Nephron progenitor cell (in vitro differentiated cells): Measurements from ENCODE around the gene IGFBP2.
"Not testable (repeated sequence)": the region's sequence is repeated elsewhere in the genome, so short reads cannot be mapped to it uniquely, and the experiment has no call there.

Source experiments
- DNase-seq: peaks from one replicate; pipeline ENCODE4 v3.0.0; 2021
- H3K27ac Mint-ChIP-seq: 2 replicates; pipeline ENCODE4 v1.8.0; 2021; ENCODE audit warnings: mild to moderate bottlenecking, moderate library complexity, mixed read lengths
- H3K27me3 Mint-ChIP-seq: 2 replicates; pipeline ENCODE4 v1.8.0; 2021; ENCODE audit warnings: mild to moderate bottlenecking, low read depth, mixed read lengths; ENCODE audit not compliant: poor library complexity
- H3K36me3 Mint-ChIP-seq: 2 replicates; pipeline ENCODE4 v1.8.0; 2021; ENCODE audit warnings: low read depth, mixed read lengths
- H3K4me1 Mint-ChIP-seq: 2 replicates; pipeline ENCODE4 v1.8.0; 2021; ENCODE audit warnings: mixed read lengths
- H3K4me3 Mint-ChIP-seq: 2 replicates; pipeline ENCODE4 v1.8.0; 2021; ENCODE audit warnings: mild to moderate bottlenecking, moderate library complexity, mixed read lengths
- H3K9me3 Mint-ChIP-seq: 2 replicates; pipeline ENCODE4 v1.8.0; 2021; ENCODE audit warnings: mild to moderate bottlenecking, moderate library complexity, mixed read lengths
- TF ChIP-seq, protein P1 (sequence below): fragments of 200-600 bp; sonication (generic); IDR thresholded peaks from 2 replicates; pipeline ENCODE4 v1.5.0; 2021; ENCODE audit warnings: antibody characterized with exemption

IGFBP2 gene

GRCh38 chr2:216589791-216590190 lies 43.4 kb upstream of the IGFBP2 start:
- H3K27ac Mint-ChIP-seq: no peak overlapping the region
- TF ChIP-seq, protein P1, sequence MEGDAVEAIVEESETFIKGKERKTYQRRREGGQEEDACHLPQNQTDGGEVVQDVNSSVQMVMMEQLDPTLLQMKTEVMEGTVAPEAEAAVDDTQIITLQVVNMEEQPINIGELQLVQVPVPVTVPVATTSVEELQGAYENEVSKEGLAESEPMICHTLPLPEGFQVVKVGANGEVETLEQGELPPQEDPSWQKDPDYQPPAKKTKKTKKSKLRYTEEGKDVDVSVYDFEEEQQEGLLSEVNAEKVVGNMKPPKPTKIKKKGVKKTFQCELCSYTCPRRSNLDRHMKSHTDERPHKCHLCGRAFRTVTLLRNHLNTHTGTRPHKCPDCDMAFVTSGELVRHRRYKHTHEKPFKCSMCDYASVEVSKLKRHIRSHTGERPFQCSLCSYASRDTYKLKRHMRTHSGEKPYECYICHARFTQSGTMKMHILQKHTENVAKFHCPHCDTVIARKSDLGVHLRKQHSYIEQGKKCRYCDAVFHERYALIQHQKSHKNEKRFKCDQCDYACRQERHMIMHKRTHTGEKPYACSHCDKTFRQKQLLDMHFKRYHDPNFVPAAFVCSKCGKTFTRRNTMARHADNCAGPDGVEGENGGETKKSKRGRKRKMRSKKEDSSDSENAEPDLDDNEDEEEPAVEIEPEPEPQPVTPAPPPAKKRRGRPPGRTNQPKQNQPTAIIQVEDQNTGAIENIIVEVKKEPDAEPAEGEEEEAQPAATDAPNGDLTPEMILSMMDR: no peak
- no peak for DNase-seq
- H3K4me1 Mint-ChIP-seq: peaks cover 31% of the 10 kb centered on the region
- H3K27me3 Mint-ChIP-seq: no peaks in the 10 kb centered on the region
- H3K36me3 Mint-ChIP-seq: no peaks in the 10 kb centered on the region
- H3K9me3 Mint-ChIP-seq: peaks cover 3% of the 10 kb centered on the region
- no peak overlapping the region for H3K4me3 Mint-ChIP-seq

DNA sequence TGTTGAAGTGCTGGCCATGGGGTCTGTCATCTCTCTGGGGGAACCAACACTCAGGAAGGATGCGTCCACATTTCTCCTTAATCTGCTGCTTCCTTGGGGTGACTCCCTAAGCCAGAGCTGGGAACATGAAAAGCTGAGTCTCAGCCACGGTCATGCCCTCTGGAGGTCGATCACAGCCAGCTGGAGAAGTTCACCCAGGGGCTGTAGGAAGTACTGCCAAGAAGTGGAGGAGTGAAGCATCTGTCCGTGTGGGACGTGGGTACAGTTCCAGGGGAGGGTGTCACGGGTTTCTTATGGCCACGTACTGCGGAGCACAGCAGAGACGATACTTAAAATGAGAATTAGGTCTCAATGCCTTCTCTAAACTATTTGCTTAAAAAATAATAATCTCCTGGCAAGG lies 42.4 kb upstream of the IGFBP2 start:
- TF ChIP-seq, protein P1: no peak
- Mint-ChIP-seq H3K27me3 (no peaks in the 10 kb centered on the region), H3K9me3 (peaks cover 3% of the 10 kb centered on the region), H3K36me3 (no peaks in the 10 kb centered on the region), H3K4me1 (peaks cover 32% of the 10 kb centered on the region), H3K4me3 (no peak overlapping the region), H3K27ac (peak overlapping the region; percentile 38)
- DNase-seq: no peak

DNA sequence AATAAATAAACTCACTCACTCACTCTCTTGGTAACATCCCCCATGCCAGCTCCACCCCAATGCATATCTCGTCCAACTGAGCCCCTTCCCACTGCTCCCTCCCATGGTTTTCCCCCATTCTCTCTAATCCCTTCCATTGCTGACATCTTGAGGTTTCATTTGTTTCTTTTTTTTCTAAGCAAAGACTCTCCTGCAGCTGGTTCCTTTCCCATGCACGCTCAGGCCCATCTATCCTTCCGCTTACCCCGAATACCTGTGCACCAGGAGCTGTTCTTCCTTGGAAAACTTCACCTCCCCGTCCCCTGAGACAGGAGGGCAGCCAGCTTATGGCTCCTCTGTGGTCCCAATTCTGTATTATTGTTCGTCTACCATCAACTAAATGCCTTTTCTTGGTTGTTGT lies 41.7 kb upstream of the IGFBP2 start:
- H3K9me3 Mint-ChIP-seq: no peaks in the 10 kb centered on the region
- TF ChIP-seq, protein P1: no peak
- no peak overlapping the region for H3K4me3 Mint-ChIP-seq
- no peak overlapping the region for H3K27ac Mint-ChIP-seq
- H3K27me3 Mint-ChIP-seq: no peaks in the 10 kb centered on the region
- DNase-seq: no peak
- H3K36me3 Mint-ChIP-seq: no peaks in the 10 kb centered on the region
- H3K4me1 Mint-ChIP-seq: peaks cover 39% of the 10 kb centered on the region

DNA sequence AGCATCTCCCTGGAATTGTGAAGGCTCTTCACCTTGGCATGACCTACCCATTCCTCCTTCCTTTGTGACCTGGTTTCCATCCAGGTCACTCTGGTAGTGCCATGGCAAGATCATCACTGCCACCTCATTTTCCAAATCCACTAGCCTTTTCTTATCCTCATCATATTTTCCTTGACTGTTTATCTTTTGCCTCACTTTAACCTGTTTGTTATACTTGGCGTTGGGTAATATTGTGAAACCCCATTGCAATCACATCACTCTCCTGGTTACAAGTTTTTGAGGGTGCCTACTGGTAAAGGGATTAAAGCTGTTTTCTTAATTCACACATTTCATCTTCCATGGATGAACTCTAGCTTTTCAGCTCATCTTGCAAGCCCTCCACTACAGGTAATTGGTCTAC lies 39.1 kb upstream of the IGFBP2 start:
- no peaks in the 10 kb centered on the region for H3K36me3 Mint-ChIP-seq

GRCh38 chr2:216596236-216596979 lies 36.8 kb upstream of the IGFBP2 start:
- no peak for DNase-seq
- Mint-ChIP-seq H3K4me1 (peaks cover 42% of the 10 kb centered on the region), H3K4me3 (no peak overlapping the region), H3K9me3 (no peaks in the 10 kb centered on the region), H3K27ac (no peak overlapping the region), H3K27me3 (peaks cover 8% of the 10 kb centered on the region), H3K36me3 (no peaks in the 10 kb centered on the region)
- TF ChIP-seq, protein P1: no peak

More for the DNA sequence above, 39.1 kb upstream of the IGFBP2 start:
- Mint-ChIP-seq H3K27me3 (peaks cover 8% of the 10 kb centered on the region), H3K4me1 (peaks cover 46% of the 10 kb centered on the region), H3K4me3 (no peak overlapping the region), H3K9me3 (no peaks in the 10 kb centered on the region), H3K27ac (no peak overlapping the region)
- TF ChIP-seq, protein P1: no peak
- DNase-seq: no peak

GRCh38 chr2:216596980-216597509 lies 36.2 kb upstream of the IGFBP2 start:
- H3K4me1 Mint-ChIP-seq: peaks cover 45% of the 10 kb centered on the region
- H3K4me3 Mint-ChIP-seq: no peak overlapping the region
- no peak for DNase-seq
- no peaks in the 10 kb centered on the region for H3K9me3 Mint-ChIP-seq
- no peak overlapping the region for H3K27ac Mint-ChIP-seq
- TF ChIP-seq, protein P1: no peak
- no peaks in the 10 kb centered on the region for H3K36me3 Mint-ChIP-seq
- peaks cover 8% of the 10 kb centered on the region for H3K27me3 Mint-ChIP-seq

GRCh38 chr2:216597825-216598224 lies 35.4 kb upstream of the IGFBP2 start:
- H3K27me3 Mint-ChIP-seq, H3K9me3 Mint-ChIP-seq, H3K36me3 Mint-ChIP-seq, H3K4me3 Mint-ChIP-seq, DNase-seq, H3K27ac Mint-ChIP-seq: not testable (repeated sequence)
- peaks cover 53% of the 10 kb centered on the region for H3K4me1 Mint-ChIP-seq
